Chondrocyte (in vitro differentiated cells): Measurements from ENCODE around the gene CCDC86. TPM values are rescaled to one million over a fixed set of nuclear protein-coding genes. Genes with fewer than 3 reads are reported as not detected.

ENCODE experiments used
- DNase-seq: peaks from one replicate; pipeline ENCODE4 v3.0.0; 2021; ENCODE audit warnings: mixed read lengths, low spot score
- H3K27ac Mint-ChIP-seq: one replicate; pipeline ENCODE4 v1.8.0; 2021; ENCODE audit warnings: mild to moderate bottlenecking, moderate library complexity, mixed read lengths; ENCODE audit not compliant: unreplicated experiment
- H3K27me3 Mint-ChIP-seq: 2 replicates; pipeline ENCODE4 v1.8.0; 2021; ENCODE audit warnings: low read depth, mixed read lengths
- H3K36me3 Mint-ChIP-seq: 2 replicates; pipeline ENCODE4 v1.8.0; 2021; ENCODE audit warnings: low read depth, mixed read lengths
- H3K4me1 Mint-ChIP-seq: 2 replicates; pipeline ENCODE4 v1.8.0; 2021; ENCODE audit warnings: low read depth, mild to moderate bottlenecking, mixed read lengths
- H3K4me3 Mint-ChIP-seq: one replicate; pipeline ENCODE4 v1.8.0; 2021; ENCODE audit warnings: mild to moderate bottlenecking, moderate library complexity, mixed read lengths; ENCODE audit not compliant: unreplicated experiment
- H3K9me3 Mint-ChIP-seq: 2 replicates; pipeline ENCODE4 v1.8.0; 2021; ENCODE audit warnings: low read depth, mixed read lengths
- CTCF ChIP-seq: fragments of 200-600 bp; sonication (generic); IDR thresholded peaks from 2 replicates; pipeline ENCODE4 v1.5.0; 2021; ENCODE audit warnings: antibody characterized with exemption, mild to moderate bottlenecking, moderate library complexity
- total RNA-seq: library from RNA; stranded (reverse); gene quantifications from 3 replicates; pipeline ENCODE4 v1.2.1, GENCODE V29; 2021

The CCDC86 gene
- total RNA-seq, 1 donor from 2014 or later, result 18.6 TPM

- peaks cover 11% of the 10 kb centered on the region for H3K4me1 Mint-ChIP-seq
- no peaks in the 10 kb centered on the region for H3K9me3 Mint-ChIP-seq
- no peaks in the 10 kb centered on the region for H3K27me3 Mint-ChIP-seq
- no peak overlapping the region for H3K4me3 Mint-ChIP-seq
- H3K27ac Mint-ChIP-seq, result peak overlapping the region; percentile 9
- no peak for TF ChIP-seq CTCF
- DNase-seq, result no peak
- H3K36me3 Mint-ChIP-seq, result peaks cover 32% of the 10 kb centered on the region
Measured at GRCh38 chr11:60899977-60900376, 58.1 kb downstream of the CCDC86 start.

Other genes with a start within 250 kb of the CCDC86 start
- gene MS4A8, start 142.5 kb upstream of the CCDC86 start, total RNA-seq, result not detected in 3 replicates
- gene MS4A18, start 117.4 kb upstream of the CCDC86 start, total RNA-seq, result not detected in 3 replicates
- not detected in 3 replicates for gene MS4A15, start 85.2 kb upstream of the CCDC86 start, total RNA-seq
- not detected in 3 replicates for gene MS4A10, start 56.8 kb upstream of the CCDC86 start, total RNA-seq
- 0.12 TPM in 1 of 3 replicates, not detected in the others for gene PTGDR2, start 13.8 kb downstream of the CCDC86 start, total RNA-seq
- 0.40 to 0.49 TPM in 2 of 3 replicates, not detected in the other for gene ZP1, start 25.4 kb downstream of the CCDC86 start, total RNA-seq
- 48.4 to 51.3 TPM (median 48.6 TPM) in 3 replicates for gene PRPF19, start 64.5 kb downstream of the CCDC86 start, total RNA-seq
- gene TMEM109, start 72.0 kb downstream of the CCDC86 start, total RNA-seq, result 97.0 to 124 TPM (median 104 TPM) in 3 replicates
- 41.3 to 72.0 TPM (median 69.8 TPM) in 3 replicates for gene TMEM132A, start 82.3 kb downstream of the CCDC86 start, total RNA-seq
- gene SLC15A3, start 110.1 kb downstream of the CCDC86 start, total RNA-seq, result 0.54 to 1.6 TPM (median 0.62 TPM) in 3 replicates
- gene CD6, start 129.6 kb downstream of the CCDC86 start, total RNA-seq, result 0.33 TPM in 1 of 3 replicates, not detected in the others